K562 (cell line): ENCODE measurements around the gene RBSN. TPM values are rescaled to one million over a fixed set of nuclear protein-coding genes. Genes with fewer than 3 reads are reported as not detected.
A peak's percentile ranks its signal among the peaks of the same experiment; 100 is the strongest.

Source experiments
- BDP1 ChIP-seq: IDR thresholded peaks from 3 replicates; pipeline ENCODE4 v1.6.1; 2011; ENCODE audit not compliant: insufficient read length, insufficient read depth
- BRD9 ChIP-seq: fragments of 450-650 bp; IDR thresholded peaks from 2 replicates; pipeline ENCODE4 v1.6.1; 2018; ENCODE audit warnings: low read depth; ENCODE audit not compliant: partially characterized antibody
- DACH1 ChIP-seq: fragments of 450-650 bp; IDR thresholded peaks from 2 replicates; pipeline ENCODE4 v1.6.1; 2018; ENCODE audit not compliant: partially characterized antibody
- DNMT1 ChIP-seq: fragments of 450-650 bp; IDR thresholded peaks from 2 replicates; pipeline ENCODE4 v1.6.1; 2016; ENCODE audit warnings: antibody characterized with exemption, mild to moderate bottlenecking
- FOXA1 ChIP-seq: fragments of 450-650 bp; IDR thresholded peaks from 2 replicates; pipeline ENCODE4 v1.6.1; 2016; ENCODE audit warnings: mild to moderate bottlenecking, borderline replicate concordance
- HNRNPUL1 ChIP-seq: fragments of 200-400 bp; formaldehyde crosslinking; IDR thresholded peaks from 2 replicates; pipeline ENCODE4 v1.6.1; 2017; ENCODE audit warnings: low read length
- L3MBTL2 ChIP-seq: fragments of 450-650 bp; IDR thresholded peaks from 2 replicates; pipeline ENCODE4 v1.6.1; 2016; ENCODE audit warnings: mild to moderate bottlenecking, moderate library complexity
- NR2C1 ChIP-seq, 2 experiments: fragments of 450-650 bp; IDR thresholded peaks; 2 replicates each; pipeline ENCODE4 v1.6.1; 2017; ENCODE audit warnings: mild to moderate bottlenecking in 2 of 2, antibody characterized with exemption in 1 of 2, inconsistent platforms in 1 of 2, missing compliant biosample characterization in 1 of 2, missing genetic modification characterization in 1 of 2
- PATZ1 ChIP-seq: fragments of 250-450 bp; sonication (Bioruptor Pico); IDR thresholded peaks from 2 replicates; pipeline ENCODE4 v1.5.0; 2020; ENCODE audit warnings: mild to moderate bottlenecking, borderline replicate concordance
- PHF8 ChIP-seq: fragments of 200-600 bp; sonication (generic); IDR thresholded peaks from 2 replicates; pipeline ENCODE4 v1.6.1; 2012; ENCODE audit warnings: mixed run types, mild to moderate bottlenecking, inconsistent platforms, low read length, moderate library complexity, borderline replicate concordance
- RUNX1 ChIP-seq: sonication (generic); IDR thresholded peaks from 2 replicates; pipeline ENCODE4 v1.6.1; 2016; ENCODE audit warnings: antibody characterized with exemption, low read depth
- SMAD2 ChIP-seq: fragments of 150-350 bp; IDR thresholded peaks from 2 replicates; pipeline ENCODE4 v1.6.1; 2014; ENCODE audit warnings: low read depth, mild to moderate bottlenecking, low read length
- SNAPC5 ChIP-seq: fragments of 250-450 bp; sonication (Bioruptor Pico); IDR thresholded peaks from 2 replicates; pipeline ENCODE4 v1.8.0; 2021; ENCODE audit warnings: moderate library complexity, mild to moderate bottlenecking, inconsistent platforms
- TAF1 ChIP-seq: IDR thresholded peaks from 2 replicates; pipeline ENCODE4 v1.6.1; 2011; ENCODE audit warnings: mild to moderate bottlenecking, low read length, moderate library complexity; ENCODE audit not compliant: insufficient read depth, control insufficient read depth, severe bottlenecking; ENCODE audit errors: extremely low read depth
- ZKSCAN1 ChIP-seq: fragments of 150-350 bp; IDR thresholded peaks from 2 replicates; pipeline ENCODE4 v1.6.1; 2016; ENCODE audit warnings: low read depth, low read length
- ZNF318 ChIP-seq, 2 experiments: fragments of 450-650 bp; IDR thresholded peaks; 2 replicates each; pipeline ENCODE4 v1.6.1; 2016; ENCODE audit warnings: mild to moderate bottlenecking in 2 of 2, borderline replicate concordance in 1 of 2, low read depth in 1 of 2, moderate library complexity in 1 of 2
- polyA plus RNA-seq, 8 experiments: library from polyadenylated mRNA; depleted of rRNA in 4 of 8; stranded (reverse) in 5 of 8; unstranded in 3 of 8; fragments of >200 nt; fragmentation: Nextera tagmentation in 2 of 8; fragmentation: Illumina TruSeq in 1 of 8; extraction: Ambion mirVana in 2 of 8; extraction: Trizol in 1 of 8; gene quantifications; 2 replicates each; pipeline versions ENCODE4 v1.2.1 to v1.2.3, GENCODE V29; 2011 to 2014; ENCODE audit warnings: inconsistent platforms in 1 of 8, missing spikeins in 1 of 8
- total RNA-seq, 7 experiments: library from RNA; depleted of rRNA in 6 of 7; stranded (reverse); fragments of >200 nt in 6 of 7; fragmentation: Illumina TruSeq in 2 of 7; extraction: Trizol in 2 of 7; gene quantifications; 2 replicates each; pipeline versions ENCODE4 v1.2.1 to v1.2.3, GENCODE V29; 2011 to 2021; ENCODE audit warnings: low replicate concordance in 1 of 7

RBSN gene
- total and polyA plus RNA-seq, 9 of the 15 experiments (the other 6 are each of a cell fraction or from before 2014, with no cell fraction given) = 2.9 to 19.6 (median 15.0) TPM

- TF ChIP-seq ZNF318 (IDR thresholded peaks at IDR 0.05; ENCODE audit: borderline replicate concordance in 1 of 2, low read depth in 1 of 2) = peak in 1 of 2 experiments; percentile 54; a peak in 1 of 4 replicates
- peak; percentile 98 for TF ChIP-seq RUNX1
- no peak for TF ChIP-seq PHF8
- no peak for TF ChIP-seq HNRNPUL1
- TF ChIP-seq TAF1 = peak; percentile 78
- no peak for TF ChIP-seq SNAPC5
- TF ChIP-seq ZKSCAN1 = peak; percentile 74; the same call in 1 of the 2 replicates
- no peak for TF ChIP-seq PATZ1
- no peak for TF ChIP-seq SMAD2
- TF ChIP-seq DNMT1 = no peak
- peak; percentile 60; the same call in 1 of the 2 replicates for TF ChIP-seq L3MBTL2
- TF ChIP-seq BDP1 = no peak
- peak; percentile 16; the same call in 1 of the 2 replicates for TF ChIP-seq NR2C1 (IDR thresholded peaks at IDR 0.05)
- TF ChIP-seq NR2C1 (tag; IDR thresholded peaks at IDR 0.05) = peak; percentile 51
- TF ChIP-seq BRD9 = no peak
- peak; percentile 16 for TF ChIP-seq DACH1
- TF ChIP-seq FOXA1 = no peak
Observed at GRCh38 chr3:15052335-15053242, 46.4 kb downstream of the RBSN start (continued).
